GM19452 (cell line): ENCODE results near the gene IGSF21.

ENCODE experiments used
- ATAC-seq: cut with Tn5 transposase; IDR thresholded peaks from one replicate; pipeline ENCODE4 v1.9.1; 2021; ENCODE audit not compliant: unreplicated experiment

The IGSF21 gene

DNA sequence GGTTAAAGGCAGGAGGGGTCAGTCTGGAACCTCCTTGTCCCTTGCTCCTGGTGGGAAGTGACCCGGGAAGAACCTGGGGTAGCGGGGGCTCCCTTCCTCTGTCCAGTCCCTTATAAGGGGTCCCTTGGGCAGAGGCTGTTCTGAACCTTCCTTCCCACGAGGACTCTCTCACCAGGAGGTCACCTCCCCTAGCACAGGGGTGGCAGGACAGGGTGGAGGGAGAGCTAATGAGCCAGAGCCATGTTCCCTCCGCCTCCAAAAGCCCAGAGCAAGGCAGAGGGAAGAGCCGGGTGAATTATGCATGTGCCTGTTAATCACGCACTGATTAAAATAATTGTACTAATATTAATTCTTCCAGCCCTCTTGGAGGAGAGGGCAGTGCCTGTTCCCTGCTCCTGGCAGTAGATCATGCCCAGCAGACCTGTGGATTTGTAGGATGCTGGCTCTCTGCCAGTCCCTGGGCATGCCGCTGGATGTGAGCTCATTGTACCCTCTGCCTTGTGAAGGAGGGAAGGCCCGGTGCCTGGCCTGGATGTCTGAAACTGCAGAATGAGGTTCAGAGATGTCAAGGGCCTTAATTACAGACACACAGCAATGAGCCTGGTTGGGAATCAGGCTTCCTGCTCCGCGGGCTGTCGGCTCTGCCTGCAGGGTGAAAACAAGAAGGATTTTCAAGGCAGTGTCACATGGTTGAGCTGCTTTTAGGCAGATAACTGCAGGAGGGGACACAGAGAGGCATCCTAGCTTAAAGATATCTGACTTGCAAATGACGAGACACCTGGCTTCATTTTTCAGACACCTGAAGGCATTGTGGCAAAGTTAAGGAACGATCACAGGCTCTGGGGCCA lies 68.2 kb downstream of the IGSF21 start:
- no peak for ATAC-seq

GRCh38 chr1:18176619-18177018 lies 69.0 kb downstream of the IGSF21 start:
- no peak for ATAC-seq

GRCh38 chr1:18178111-18178510 lies 70.5 kb downstream of the IGSF21 start:
- no peak for ATAC-seq

- ATAC-seq: no peak
These were observed 71.4 kb downstream of the IGSF21 start for GRCh38 chr1:18179009-18179408.

DNA sequence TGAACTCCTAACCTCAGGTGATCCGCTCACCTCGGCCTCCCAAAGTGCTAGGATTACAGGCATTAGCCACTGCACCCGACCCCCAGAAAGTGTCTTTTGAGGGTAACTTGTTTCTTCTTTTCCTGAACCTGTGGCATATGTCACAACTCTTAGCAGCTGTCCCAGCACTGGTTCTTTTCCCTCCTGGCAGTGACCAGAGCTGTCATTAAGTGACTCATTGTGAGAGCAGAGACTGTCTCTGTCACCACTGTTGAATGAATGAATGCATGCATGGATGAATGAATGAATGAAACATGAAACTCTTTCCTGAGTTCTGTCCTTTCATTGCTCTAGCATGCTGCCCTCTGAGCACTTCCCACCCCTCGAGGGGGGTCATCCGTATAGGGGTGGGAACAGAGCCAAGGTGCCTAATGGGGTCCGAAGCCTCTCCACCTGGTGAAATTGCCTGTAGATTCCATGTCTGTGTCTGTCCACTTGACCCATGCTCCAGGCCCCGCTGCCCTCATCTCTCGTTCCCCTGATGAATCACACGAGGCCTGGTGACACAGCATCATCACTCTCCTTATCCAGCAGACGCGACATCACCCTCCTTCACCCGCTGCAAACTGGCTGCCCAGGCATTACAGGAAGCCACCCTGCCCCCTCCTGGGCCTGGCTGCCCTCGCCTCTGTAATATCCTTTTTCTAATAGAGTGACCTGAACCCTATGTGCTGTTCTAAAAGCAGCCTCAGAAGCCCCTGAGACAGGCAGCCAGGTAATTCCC lies 75.0 kb downstream of the IGSF21 start:
- no peak for ATAC-seq

- no peak for ATAC-seq
These were observed 75.9 kb downstream of the IGSF21 start for GRCh38 chr1:18183533-18183932.

DNA sequence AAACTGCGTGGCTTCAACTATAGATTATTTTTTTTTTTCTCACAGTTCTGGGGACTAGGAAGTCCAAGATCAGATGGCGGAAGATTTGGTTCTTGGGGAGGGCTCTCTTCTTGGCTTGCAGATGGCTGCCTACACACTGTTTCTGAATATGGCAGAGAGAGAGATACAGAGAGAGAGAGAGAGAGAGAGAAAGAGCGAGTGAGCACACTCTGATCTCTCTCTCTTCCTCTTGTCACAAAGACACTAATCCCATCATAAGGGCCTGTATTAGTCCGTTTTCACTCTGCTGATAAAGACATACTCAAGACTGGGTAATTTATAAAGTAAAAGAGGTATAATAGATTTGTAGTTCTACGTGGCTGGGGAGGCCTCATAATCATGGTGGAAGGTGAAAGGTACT lies 79.5 kb downstream of the IGSF21 start:
- no peak for ATAC-seq

GRCh38 chr1:18188820-18189517 lies 81.4 kb downstream of the IGSF21 start:
- no peak for ATAC-seq

DNA sequence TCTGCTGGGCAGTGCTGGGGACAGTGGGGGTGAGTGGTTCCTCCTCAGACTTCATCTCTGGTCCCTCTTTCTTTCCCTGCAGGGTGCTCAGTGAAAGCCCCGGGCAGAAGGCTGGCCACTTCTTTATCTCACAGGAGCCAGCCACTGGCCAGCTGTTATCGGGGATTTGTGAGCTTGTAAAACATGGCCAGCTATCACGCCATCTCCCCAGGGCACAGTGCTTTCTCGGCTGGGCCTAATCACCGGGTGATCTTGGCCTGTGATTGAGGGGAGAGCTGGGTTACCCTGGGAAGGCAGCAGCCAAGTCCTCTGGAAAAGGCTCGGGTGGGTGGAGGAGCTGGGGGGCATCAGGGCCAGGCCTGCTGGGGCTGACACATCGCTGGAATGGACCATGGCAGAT lies 83.0 kb downstream of the IGSF21 start:
- no peak for ATAC-seq

GRCh38 chr1:18191037-18191436 lies 83.4 kb downstream of the IGSF21 start:
- ATAC-seq: no peak

DNA sequence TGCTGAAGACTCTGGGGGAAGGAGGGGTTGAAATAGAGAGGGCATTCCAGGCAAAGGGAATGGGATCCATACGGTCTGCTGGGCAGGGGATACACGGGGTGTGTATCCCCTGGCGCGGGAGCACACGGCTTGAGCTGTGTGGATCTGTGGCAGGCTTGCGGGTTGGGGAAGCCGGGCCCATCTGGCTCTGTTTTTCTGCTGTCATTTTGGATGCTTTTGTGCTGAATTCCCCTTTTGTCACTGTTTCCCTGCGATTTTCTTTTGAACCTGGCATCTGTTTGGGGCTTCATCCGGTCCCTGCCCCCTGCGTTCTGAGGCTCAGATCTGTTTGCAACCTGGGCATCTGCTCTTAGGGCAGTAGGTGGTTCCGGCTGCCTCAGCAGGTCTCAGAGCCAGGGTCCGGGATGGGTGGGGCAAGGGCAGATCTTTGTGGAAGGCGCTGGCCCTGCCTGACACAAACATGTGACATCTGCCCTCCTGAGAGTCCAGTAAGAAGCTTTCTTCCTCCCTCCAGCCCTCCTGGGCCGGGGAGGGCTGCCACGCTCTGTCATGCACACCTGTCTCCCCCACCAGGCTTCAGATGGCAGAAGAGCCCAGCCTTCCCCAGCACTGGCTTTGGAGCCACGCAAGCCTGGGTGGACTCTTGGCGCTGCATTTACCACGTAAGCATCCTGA lies 84.0 kb downstream of the IGSF21 start:
- no peak for ATAC-seq

- no peak for ATAC-seq
These were observed 84.6 kb downstream of the IGSF21 start for GRCh38 chr1:18192182-18192581.

GRCh38 chr1:18192974-18193373 lies 85.4 kb downstream of the IGSF21 start:
- ATAC-seq: no peak

DNA sequence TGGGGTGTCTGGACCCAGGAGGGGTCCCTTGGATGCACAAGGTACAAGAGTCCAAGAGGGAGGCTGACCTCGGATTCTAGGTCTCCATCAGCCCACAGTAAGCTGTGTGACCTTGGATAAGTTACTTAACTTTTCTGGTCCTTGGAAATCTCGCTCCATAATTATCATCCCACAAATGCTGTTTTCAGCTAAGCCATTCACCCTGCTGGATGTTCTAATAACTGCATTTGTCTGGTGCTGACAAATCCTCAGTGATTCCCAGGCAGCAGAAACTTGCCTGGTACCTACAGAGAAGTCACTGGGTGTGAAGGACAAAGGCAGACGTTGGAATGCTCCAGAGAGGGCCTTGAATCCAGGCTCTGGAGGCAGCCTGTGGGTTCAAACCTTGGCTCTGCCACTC lies 89.7 kb downstream of the IGSF21 start:
- ATAC-seq: no peak

GRCh38 chr1:18198260-18198659 lies 90.7 kb downstream of the IGSF21 start:
- no peak for ATAC-seq

- no peak for ATAC-seq
These were observed 91.9 kb downstream of the IGSF21 start for GRCh38 chr1:18199462-18199861.

GRCh38 chr1:18200136-18200717 lies 92.6 kb downstream of the IGSF21 start:
- ATAC-seq: no peak

GRCh38 chr1:18200918-18201317 lies 93.3 kb downstream of the IGSF21 start:
- ATAC-seq: no peak

- no peak for ATAC-seq
These were observed 94.6 kb downstream of the IGSF21 start for GRCh38 chr1:18201997-18202719.

GRCh38 chr1:18203645-18204044 lies 96.0 kb downstream of the IGSF21 start:
- no peak for ATAC-seq
